ENCODE data around the gene BACE2.

Gene BACE2

GRCh38 chr21:41211060-41211805, 43.3 kb downstream of the BACE2 start:
- no peak for ATAC-seq
- TF ChIP-seq ZFP30 (CRISPR knock-in tag; IDR thresholded peaks at IDR 0.05) (no peak), TCF4 (CRISPR knock-in tag; IDR thresholded peaks at IDR 0.05; ENCODE audit: borderline replicate concordance) (no peak), CREB5 (CRISPR knock-in tag; IDR thresholded peaks at IDR 0.05; ENCODE audit: low read depth) (no peak), BACH2 (CRISPR knock-in tag; IDR thresholded peaks at IDR 0.05; ENCODE audit: borderline replicate concordance) (no peak), ISL1 (CRISPR knock-in tag; IDR thresholded peaks at IDR 0.05) (no peak), ZFP3 (CRISPR knock-in tag; IDR thresholded peaks at IDR 0.05) (no peak), POU6F1 (CRISPR knock-in tag; IDR thresholded peaks at IDR 0.05; ENCODE audit: borderline replicate concordance, low read depth) (no peak), CSRNP3 (CRISPR knock-in tag; IDR thresholded peaks at IDR 0.05) (no peak), ESRRG (CRISPR knock-in tag; IDR thresholded peaks at IDR 0.05) (no peak), RARB (CRISPR knock-in tag; IDR thresholded peaks at IDR 0.05) (no peak), SNAI2 (CRISPR knock-in tag; IDR thresholded peaks at IDR 0.05) (no peak), ZNF565 (CRISPR knock-in tag; conservative IDR thresholded peaks at IDR 0.05; ENCODE audit: low read depth) (no peak), ZNF8 (CRISPR knock-in tag; IDR thresholded peaks at IDR 0.05) (no peak), PATZ1 (CRISPR knock-in tag; IDR thresholded peaks at IDR 0.05; ENCODE audit: borderline replicate concordance) (no peak), GLIS3 (CRISPR knock-in tag; IDR thresholded peaks at IDR 0.05) (no peak), TSHZ2 (CRISPR knock-in tag; IDR thresholded peaks at IDR 0.05) (no peak), TOX (CRISPR knock-in tag; IDR thresholded peaks at IDR 0.05; ENCODE audit: borderline replicate concordance) (no peak), ARNTL (CRISPR knock-in tag; IDR thresholded peaks at IDR 0.05; ENCODE audit: borderline replicate concordance, low read depth) (no peak), PPARA (CRISPR knock-in tag; IDR thresholded peaks at IDR 0.05; ENCODE audit: borderline replicate concordance) (no peak)

GRCh38 chr21:41213021-41213420, 45.1 kb downstream of the BACE2 start:
- ATAC-seq = no peak
- TF ChIP-seq TOX (CRISPR knock-in tag; IDR thresholded peaks at IDR 0.05; ENCODE audit: borderline replicate concordance) (no peak), CREB5 (CRISPR knock-in tag; IDR thresholded peaks at IDR 0.05; ENCODE audit: low read depth) (no peak), TSHZ2 (CRISPR knock-in tag; IDR thresholded peaks at IDR 0.05) (no peak), ESRRG (CRISPR knock-in tag; IDR thresholded peaks at IDR 0.05) (no peak), SNAI2 (CRISPR knock-in tag; IDR thresholded peaks at IDR 0.05) (no peak), ARNTL (CRISPR knock-in tag; IDR thresholded peaks at IDR 0.05; ENCODE audit: borderline replicate concordance, low read depth) (no peak), ZNF8 (CRISPR knock-in tag; IDR thresholded peaks at IDR 0.05) (no peak), ZNF565 (CRISPR knock-in tag; conservative IDR thresholded peaks at IDR 0.05; ENCODE audit: low read depth) (no peak), CSRNP3 (CRISPR knock-in tag; IDR thresholded peaks at IDR 0.05) (no peak)

Data from SK-N-SH treated with all-trans-retinoic acid at 6 μM for 48 hours (cell line).